ENCODE data around the gene GSKIP. TPM values are rescaled to one million over a fixed set of nuclear protein-coding genes. Genes with fewer than 3 reads are reported as not detected.
A peak's percentile ranks its signal among the peaks of the same experiment; 100 is the strongest.

Gene GSKIP
- total RNA-seq, 4 donors from 2014 or later, result 22.6 to 37.1 (median 27.4) TPM

GRCh38 chr14:96399405-96399804 lies 36.1 kb downstream of the GSKIP start:
- H3K4me3 ChIP-seq (ENCODE audit: low read depth, poor library complexity, severe bottlenecking), result no peak overlapping the region
- TF ChIP-seq, protein P1, sequence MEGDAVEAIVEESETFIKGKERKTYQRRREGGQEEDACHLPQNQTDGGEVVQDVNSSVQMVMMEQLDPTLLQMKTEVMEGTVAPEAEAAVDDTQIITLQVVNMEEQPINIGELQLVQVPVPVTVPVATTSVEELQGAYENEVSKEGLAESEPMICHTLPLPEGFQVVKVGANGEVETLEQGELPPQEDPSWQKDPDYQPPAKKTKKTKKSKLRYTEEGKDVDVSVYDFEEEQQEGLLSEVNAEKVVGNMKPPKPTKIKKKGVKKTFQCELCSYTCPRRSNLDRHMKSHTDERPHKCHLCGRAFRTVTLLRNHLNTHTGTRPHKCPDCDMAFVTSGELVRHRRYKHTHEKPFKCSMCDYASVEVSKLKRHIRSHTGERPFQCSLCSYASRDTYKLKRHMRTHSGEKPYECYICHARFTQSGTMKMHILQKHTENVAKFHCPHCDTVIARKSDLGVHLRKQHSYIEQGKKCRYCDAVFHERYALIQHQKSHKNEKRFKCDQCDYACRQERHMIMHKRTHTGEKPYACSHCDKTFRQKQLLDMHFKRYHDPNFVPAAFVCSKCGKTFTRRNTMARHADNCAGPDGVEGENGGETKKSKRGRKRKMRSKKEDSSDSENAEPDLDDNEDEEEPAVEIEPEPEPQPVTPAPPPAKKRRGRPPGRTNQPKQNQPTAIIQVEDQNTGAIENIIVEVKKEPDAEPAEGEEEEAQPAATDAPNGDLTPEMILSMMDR (IDR thresholded peaks at IDR 0.05), result no peak
- no peak for TF ChIP-seq POLR2A (IDR thresholded peaks at IDR 0.05)
- peak in 1 of 2 donors; percentile 61 for DNase-seq (ENCODE audit: low spot score in 2 of 2)
- intact Hi-C loops (cut with DNase I; ENCODE audit: low total_unique reads), result no loop called here
- 86 to 91% methylated on average over 9 of the region's 9 CpGs for WGBS, 2 donors

DNA sequence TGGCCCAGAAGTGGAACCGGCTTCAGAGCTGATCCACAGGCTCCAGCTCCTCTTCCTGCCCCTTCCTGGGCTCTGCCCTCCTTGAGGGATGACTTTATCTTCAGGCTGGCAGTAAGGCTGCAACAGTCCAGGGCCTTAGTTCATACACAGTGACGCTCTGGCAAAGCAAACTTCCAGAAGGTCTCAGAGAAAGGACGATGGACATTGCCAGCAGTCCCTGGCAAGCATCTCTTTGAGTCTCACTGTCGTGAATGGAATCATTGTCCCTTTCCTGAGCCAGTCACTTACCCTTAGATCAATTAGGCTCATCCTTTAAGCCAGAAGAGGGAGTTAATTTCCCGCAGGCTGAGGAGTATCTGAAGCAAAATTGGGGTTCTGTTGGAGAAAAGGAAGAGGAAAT lies 37.2 kb downstream of the GSKIP start:
- intact Hi-C loops (cut with DNase I; ENCODE audit: low total_unique reads), result no loop called here
- DNase-seq (ENCODE audit: low spot score in 2 of 2), result no peak
- WGBS, 2 donors, result 65 to 91% methylated on average over 5 of the region's 5 CpGs
- no peak overlapping the region for H3K4me3 ChIP-seq (ENCODE audit: low read depth, poor library complexity, severe bottlenecking)
- TF ChIP-seq, protein P1 (IDR thresholded peaks at IDR 0.05), result no peak
- no peak for TF ChIP-seq POLR2A (IDR thresholded peaks at IDR 0.05)

DNA sequence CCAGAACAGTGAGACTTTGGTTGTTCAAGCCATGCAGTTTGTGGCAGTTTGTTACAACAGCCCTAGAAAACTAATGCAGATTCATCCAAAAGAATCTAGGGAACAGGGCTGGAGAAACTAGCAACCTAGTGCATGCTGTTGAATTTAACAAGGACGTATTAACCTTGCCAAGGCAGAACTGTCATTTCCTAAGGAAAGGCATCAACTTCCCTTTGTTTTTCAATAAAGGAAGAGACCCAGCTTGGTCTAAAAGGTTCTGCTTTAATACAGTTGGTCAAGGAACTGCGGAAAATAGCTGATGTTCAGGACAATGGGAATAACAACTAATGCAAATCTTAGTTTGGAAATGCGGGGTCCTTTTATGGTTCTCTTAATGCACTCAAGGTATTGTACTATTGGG lies 40.1 kb downstream of the GSKIP start:
- 70 to 83% methylated on average over 3 of the region's 3 CpGs for WGBS, 2 donors
- TF ChIP-seq POLR2A (IDR thresholded peaks at IDR 0.05), result no peak
- intact Hi-C loops (cut with DNase I; ENCODE audit: low total_unique reads), result no loop called here
- no peak overlapping the region for H3K4me3 ChIP-seq (ENCODE audit: low read depth, poor library complexity, severe bottlenecking)
- DNase-seq (ENCODE audit: low spot score in 2 of 2), result no peak

DNA sequence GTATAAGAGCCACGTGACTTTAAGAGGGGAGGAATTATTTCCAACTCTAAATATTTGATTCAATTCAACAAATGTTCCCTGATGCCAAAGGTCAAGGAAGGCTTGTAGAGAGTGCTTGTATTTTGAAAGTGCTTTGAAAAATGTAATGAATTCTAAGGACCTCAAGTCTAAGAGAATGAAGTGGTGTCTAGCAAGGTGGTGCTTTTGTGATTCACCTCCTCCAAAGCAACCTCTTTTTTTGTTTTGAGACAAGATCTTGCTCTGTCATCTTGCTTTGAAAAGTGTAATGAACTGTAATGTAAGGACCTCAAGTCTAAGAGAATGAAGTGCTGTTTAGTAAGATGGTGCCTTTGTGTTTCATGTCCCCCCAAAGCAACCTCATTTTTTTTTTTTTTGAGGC lies 42.4 kb downstream of the GSKIP start:
- TF ChIP-seq, protein P1 (IDR thresholded peaks at IDR 0.05), result no peak
- no peak for TF ChIP-seq POLR2A (IDR thresholded peaks at IDR 0.05)
- no peak for DNase-seq (ENCODE audit: low spot score in 2 of 2)
- 76 to 88% methylated on average over 1 of the region's 1 CpG for WGBS, 2 donors
- H3K4me3 ChIP-seq (ENCODE audit: low read depth, poor library complexity, severe bottlenecking), result no peak overlapping the region
- intact Hi-C loops (cut with DNase I; ENCODE audit: low total_unique reads), result no loop called here

DNA sequence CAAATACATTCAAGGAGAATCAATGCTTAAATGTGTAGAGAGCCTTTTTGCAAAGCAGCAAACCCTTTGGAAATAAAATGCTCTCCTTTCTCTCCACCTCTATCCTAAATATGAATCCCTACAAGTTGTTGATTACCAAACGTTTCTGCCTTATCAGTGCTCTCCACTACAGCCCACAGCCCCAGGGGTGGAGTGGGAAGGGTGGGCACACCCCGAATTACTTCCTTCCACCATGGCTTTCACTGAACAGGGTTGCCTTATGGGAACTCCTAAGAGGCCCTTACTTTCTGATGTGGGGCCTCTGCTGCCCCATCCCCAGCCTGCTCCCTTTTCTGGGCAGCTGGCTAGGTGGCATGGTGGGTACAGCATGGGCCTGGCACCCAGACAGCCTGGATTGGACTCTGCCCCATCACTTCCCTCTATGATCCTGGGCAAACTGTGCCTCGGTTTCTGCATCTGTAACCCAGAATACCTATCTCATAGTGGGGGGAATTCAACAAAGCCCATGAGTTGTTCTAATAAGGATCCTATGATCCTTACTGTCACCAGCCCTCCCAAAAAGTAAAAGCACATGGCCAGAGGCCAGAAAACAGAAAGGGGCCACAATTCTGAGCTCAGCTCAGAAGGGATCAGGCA lies 44.7 kb downstream of the GSKIP start:
- WGBS, 2 donors, result 58 to 67% methylated on average over 3 of the region's 3 CpGs
- intact Hi-C loops (cut with DNase I; ENCODE audit: low total_unique reads), result no loop called here
- peak in 1 of 2 donors; percentile 60 for DNase-seq (ENCODE audit: low spot score in 2 of 2)

GRCh38 chr14:96408608-96409007 lies 45.3 kb downstream of the GSKIP start:
- H3K4me3 ChIP-seq (ENCODE audit: low read depth, poor library complexity, severe bottlenecking), result no peak overlapping the region
- no peak for TF ChIP-seq POLR2A (IDR thresholded peaks at IDR 0.05)
- TF ChIP-seq, protein P1 (IDR thresholded peaks at IDR 0.05), result no peak
- DNase-seq (ENCODE audit: low spot score in 2 of 2), result no peak
- intact Hi-C loops (cut with DNase I; ENCODE audit: low total_unique reads), result no loop called here
- WGBS, 2 donors, result 86 to 87% methylated on average over 12 of the region's 12 CpGs

More for the DNA sequence above, 44.7 kb downstream of the GSKIP start:
- TF ChIP-seq, protein P1 (IDR thresholded peaks at IDR 0.05), result no peak
- no peak for TF ChIP-seq POLR2A (IDR thresholded peaks at IDR 0.05)
- H3K4me3 ChIP-seq (ENCODE audit: low read depth, poor library complexity, severe bottlenecking), result no peak overlapping the region

Measured in lower leg skin (tissue), 4 donors.